Measurements from ENCODE around the gene CCNL1. TPM values are rescaled to one million over a fixed set of nuclear protein-coding genes. Genes with fewer than 3 reads are reported as not detected.
A peak's percentile ranks its signal among the peaks of the same experiment; 100 is the strongest.

Gene CCNL1
- total and polyA plus RNA-seq, 2 of the 4 experiments (the other 2 are of a cell fraction), result 60.9 to 83.3 TPM

- peak; percentile 7; the same call in 1 of the 2 replicates for ATAC-seq (ENCODE audit: low read depth)
- dilution Hi-C loops (cut with HindIII; ENCODE audit: low sequenced_read_pairs, unreplicated experiment), result no loop called here
- Histone ChIP-seq H3K14ac (replicated peaks; ENCODE audit: low read depth, low read length) (no peak overlapping the region), H3K4me1 (ENCODE audit: control insufficient read depth, insufficient read depth, low read length) (peaks cover 19% of the 10 kb centered on the region), H4K8ac (ENCODE audit: low read depth in 2 of 2, low read length in 2 of 2) (no peak overlapping the region), H3K9ac (ENCODE audit: low read depth, low read length) (no peak overlapping the region), H3K23ac (ENCODE audit: low read depth, low read length) (no peak overlapping the region), H4K91ac (ENCODE audit: insufficient read depth, low read depth, low read length) (no peak overlapping the region), H2AFZ (replicated peaks; ENCODE audit: low read length, poor library complexity) (no peak overlapping the region), H2BK5ac (ENCODE audit: low read depth, low read length, poor library complexity, severe bottlenecking) (no peak overlapping the region), H3K9me1 (ENCODE audit: insufficient read depth, low read length) (peaks cover 6% of the 10 kb centered on the region), H3K4me3 (ENCODE audit: insufficient read depth, low read depth, low read length) (no peak overlapping the region), H4K5ac (ENCODE audit: low read depth, low read length) (no peak overlapping the region), H3K27ac (ENCODE audit: insufficient read depth, low read length) (no peak overlapping the region), H3K4me2 (ENCODE audit: low read depth, low read length) (no peak overlapping the region), H2BK120ac (ENCODE audit: low read depth, low read length) (no peak overlapping the region), H2AK9ac (replicated peaks; ENCODE audit: low read depth, low read length, poor library complexity) (no peak overlapping the region), H2AK5ac (ENCODE audit: low read depth, low read length) (no peak overlapping the region), H3K4ac (ENCODE audit: low read depth, low read length) (no peak overlapping the region), H4K20me1 (ENCODE audit: insufficient read depth, low read length) (no peaks in the 10 kb centered on the region), H3K56ac (ENCODE audit: extremely low read depth, insufficient read depth, low read length) (no peak overlapping the region), H2BK20ac (ENCODE audit: low read depth, low read length) (no peak overlapping the region), H3K18ac (ENCODE audit: low read depth, low read length) (no peak overlapping the region), H3K9me3 (ENCODE audit: control insufficient read depth, insufficient read depth, low read length) (no peaks in the 10 kb centered on the region), H3K36me3 (ENCODE audit: control insufficient read depth, insufficient read depth, low read length) (no peaks in the 10 kb centered on the region), H3K79me1 (ENCODE audit: low read depth in 1 of 2, low read length in 2 of 2) (no peaks in the 10 kb centered on the region), H2BK15ac (ENCODE audit: low read depth, low read length) (no peak overlapping the region), H3K27me3 (ENCODE audit: control insufficient read depth, insufficient read depth, low read length) (no peaks in the 10 kb centered on the region)
- 50% methylated on average over 1 of the region's 2 CpGs; no CpG with 5 or more reads in 1 of the 2 experiments for WGBS, 2 experiments (ENCODE audit: extremely low coverage in 2 of 2, insufficient read length in 1 of 2)
- intact Hi-C loops (cut with micrococcal nuclease), result loop anchor here (1.0 kb wide), 1 partner anchor 10 kb away; no protein-coding TSS in a partner anchor
- ChIA-PET POLR2A (ENCODE audit: unreplicated experiment) (no interaction called here), CTCF (interaction anchor here (1.0 kb wide), 1 partner anchor 11 kb away, joined by 3 read pairs; no protein-coding TSS in a partner anchor)
- TF ChIP-seq RCOR1 (IDR thresholded peaks at IDR 0.05; ENCODE audit: insufficient replicate concordance, low read length) (no peak), NFE2L2 (IDR thresholded peaks at IDR 0.05; ENCODE audit: low read depth, low read length) (no peak), MAFK (IDR thresholded peaks at IDR 0.05; ENCODE audit: low read depth, low read length) (no peak), CEBPB (IDR thresholded peaks at IDR 0.05; ENCODE audit: low read depth, low read length) (no peak), BHLHE40 (IDR thresholded peaks at IDR 0.05; ENCODE audit: low read depth, low read length) (no peak)
- no peak for DNase-seq
- in situ Hi-C loops (cut with MboI; ENCODE audit: low sequenced_read_pairs), result no loop called here
- no TSS peak for BruUV-seq (replicated peaks)
Measured at GRCh38 chr3:157111518-157111917, 48.4 kb downstream of the CCNL1 start.

All from IMR-90 (cell line).